Hematopoietic multipotent progenitor cell treated with erythropoietin and hydrocortisone succinate and interleukin-3 and kit ligand, for 17 days (in vitro differentiated cells): ENCODE data around the gene SRPK3.

ENCODE experiments used
- DNase-seq: peaks from one replicate; pipeline ENCODE4 v3.0.0-alpha.2; 2015; ENCODE audit warnings: low spot score

SRPK3 gene

DNA sequence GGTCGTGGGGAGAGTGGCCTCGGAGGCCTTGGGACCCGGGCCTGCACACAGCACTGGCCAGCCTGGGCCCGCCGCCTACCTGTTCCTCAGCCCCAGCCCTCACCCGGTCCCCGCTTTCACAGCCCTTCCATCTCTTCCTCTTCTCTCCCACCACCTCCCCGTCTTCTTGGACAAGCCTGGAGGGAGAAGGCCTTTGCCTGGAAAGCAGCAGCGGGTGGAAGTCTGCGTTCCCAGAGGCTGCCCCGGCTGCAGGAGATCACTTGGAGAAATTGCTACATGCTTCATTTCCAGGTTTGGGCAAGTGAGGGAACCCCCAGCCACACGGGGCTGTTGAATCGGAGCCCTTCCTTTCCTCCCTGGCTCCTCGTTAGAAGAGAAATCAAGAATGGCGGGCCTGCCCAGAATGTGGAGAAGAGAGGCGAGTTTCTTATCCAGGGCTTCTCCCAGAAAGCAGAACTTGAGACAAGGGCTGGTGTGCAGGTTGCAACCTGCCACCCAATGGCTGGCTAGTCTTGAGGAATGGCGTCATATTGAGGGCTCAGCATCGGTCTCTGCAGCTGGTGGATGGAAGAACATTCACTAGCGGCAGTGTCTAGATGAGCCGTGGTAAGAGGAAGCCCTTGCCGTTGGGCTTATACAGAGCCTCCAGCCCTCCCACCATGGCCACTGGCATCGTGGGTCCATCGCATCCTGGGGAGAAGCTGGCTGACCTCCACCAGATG, 50.7 kb downstream of the SRPK3 start:
- DNase-seq: no peak

- no peak for DNase-seq
These were observed 51.9 kb downstream of the SRPK3 start for GRCh38 chrX:153832728-153833127.
